WTC11 (cell line): ENCODE results near the gene ZNF814.

ENCODE experiments used
- CREM ChIP-seq: sonication (generic); formaldehyde crosslinking; IDR thresholded peaks from 2 replicates; pipeline ENCODE4 v1.8.1; 2022; ENCODE audit warnings: mild to moderate bottlenecking, missing genetic modification reagents, moderate library complexity
- FOXP1 ChIP-seq: sonication (generic); formaldehyde crosslinking; IDR thresholded peaks from 2 replicates; pipeline ENCODE4 v1.8.0; 2022; ENCODE audit warnings: missing genetic modification reagents, mild to moderate bottlenecking, moderate library complexity, borderline replicate concordance
- KAT7 ChIP-seq: sonication (generic); formaldehyde crosslinking; IDR thresholded peaks from 2 replicates; pipeline ENCODE4 v1.8.1; 2023; ENCODE audit warnings: missing genetic modification reagents, mild to moderate bottlenecking, borderline replicate concordance
- NFE2L1 ChIP-seq: sonication (generic); formaldehyde crosslinking; IDR thresholded peaks from 2 replicates; pipeline ENCODE4 v1.8.1; 2023; ENCODE audit warnings: missing genetic modification reagents
- RELA ChIP-seq: sonication (generic); formaldehyde crosslinking; IDR thresholded peaks from 2 replicates; pipeline ENCODE4 v1.8.1; 2022; ENCODE audit warnings: missing genetic modification reagents, mild to moderate bottlenecking, borderline replicate concordance
- ZNF232 ChIP-seq: sonication (generic); formaldehyde crosslinking; IDR thresholded peaks from 2 replicates; pipeline ENCODE4 v1.8.0; 2022; ENCODE audit warnings: mild to moderate bottlenecking, missing genetic modification reagents
- TF ChIP-seq, protein P1 (sequence below): fragments of 200-600 bp; IDR thresholded peaks from 2 replicates; pipeline ENCODE4 v1.8.0; 2022; ENCODE audit warnings: antibody characterized with exemption
- TF ChIP-seq, protein P2 (sequence below): sonication (generic); formaldehyde crosslinking; IDR thresholded peaks from 2 replicates; pipeline ENCODE4 v1.8.0; 2022; ENCODE audit warnings: mild to moderate bottlenecking, missing genetic modification reagents
- TF ChIP-seq, protein P3 (sequence below): sonication (generic); formaldehyde crosslinking; IDR thresholded peaks from 2 replicates; pipeline ENCODE4 v1.8.1; 2023; ENCODE audit warnings: mild to moderate bottlenecking, missing genetic modification reagents, moderate library complexity
- TF ChIP-seq, protein P4 (sequence below): sonication (generic); formaldehyde crosslinking; IDR thresholded peaks from 2 replicates; pipeline ENCODE4 v1.8.0; 2022; ENCODE audit warnings: missing genetic modification reagents

DNA sequence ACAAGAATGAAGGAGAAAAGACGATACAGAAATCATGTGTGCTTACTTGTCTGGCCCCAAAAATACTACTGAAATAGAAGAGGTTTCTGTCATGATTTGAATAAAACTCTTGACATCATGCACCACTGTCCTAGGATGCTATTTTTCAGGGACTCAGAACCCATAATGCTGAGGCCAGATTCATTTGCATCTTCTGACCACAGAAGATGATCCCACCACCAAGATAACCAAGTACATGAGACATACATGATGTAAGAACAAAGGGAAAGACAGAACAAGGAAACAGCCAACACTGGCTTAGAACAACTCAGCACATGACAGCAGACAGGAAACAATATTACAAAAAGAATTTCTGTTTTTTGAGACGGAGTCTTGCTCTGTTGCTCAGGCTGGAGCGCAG lies 76.6 kb downstream of the ZNF814 start:
- TF ChIP-seq, protein P1, sequence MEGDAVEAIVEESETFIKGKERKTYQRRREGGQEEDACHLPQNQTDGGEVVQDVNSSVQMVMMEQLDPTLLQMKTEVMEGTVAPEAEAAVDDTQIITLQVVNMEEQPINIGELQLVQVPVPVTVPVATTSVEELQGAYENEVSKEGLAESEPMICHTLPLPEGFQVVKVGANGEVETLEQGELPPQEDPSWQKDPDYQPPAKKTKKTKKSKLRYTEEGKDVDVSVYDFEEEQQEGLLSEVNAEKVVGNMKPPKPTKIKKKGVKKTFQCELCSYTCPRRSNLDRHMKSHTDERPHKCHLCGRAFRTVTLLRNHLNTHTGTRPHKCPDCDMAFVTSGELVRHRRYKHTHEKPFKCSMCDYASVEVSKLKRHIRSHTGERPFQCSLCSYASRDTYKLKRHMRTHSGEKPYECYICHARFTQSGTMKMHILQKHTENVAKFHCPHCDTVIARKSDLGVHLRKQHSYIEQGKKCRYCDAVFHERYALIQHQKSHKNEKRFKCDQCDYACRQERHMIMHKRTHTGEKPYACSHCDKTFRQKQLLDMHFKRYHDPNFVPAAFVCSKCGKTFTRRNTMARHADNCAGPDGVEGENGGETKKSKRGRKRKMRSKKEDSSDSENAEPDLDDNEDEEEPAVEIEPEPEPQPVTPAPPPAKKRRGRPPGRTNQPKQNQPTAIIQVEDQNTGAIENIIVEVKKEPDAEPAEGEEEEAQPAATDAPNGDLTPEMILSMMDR, result no peak
- TF ChIP-seq CREM (no peak), KAT7 (CRISPR knock-in tag) (no peak), RELA (CRISPR knock-in tag) (no peak), NFE2L1 (CRISPR knock-in tag) (no peak), FOXP1 (CRISPR knock-in tag) (no peak), ZNF232 (CRISPR knock-in tag) (no peak)
- TF ChIP-seq, protein P2, sequence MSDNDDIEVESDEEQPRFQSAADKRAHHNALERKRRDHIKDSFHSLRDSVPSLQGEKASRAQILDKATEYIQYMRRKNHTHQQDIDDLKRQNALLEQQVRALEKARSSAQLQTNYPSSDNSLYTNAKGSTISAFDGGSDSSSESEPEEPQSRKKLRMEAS, result no peak
- TF ChIP-seq, protein P3, sequence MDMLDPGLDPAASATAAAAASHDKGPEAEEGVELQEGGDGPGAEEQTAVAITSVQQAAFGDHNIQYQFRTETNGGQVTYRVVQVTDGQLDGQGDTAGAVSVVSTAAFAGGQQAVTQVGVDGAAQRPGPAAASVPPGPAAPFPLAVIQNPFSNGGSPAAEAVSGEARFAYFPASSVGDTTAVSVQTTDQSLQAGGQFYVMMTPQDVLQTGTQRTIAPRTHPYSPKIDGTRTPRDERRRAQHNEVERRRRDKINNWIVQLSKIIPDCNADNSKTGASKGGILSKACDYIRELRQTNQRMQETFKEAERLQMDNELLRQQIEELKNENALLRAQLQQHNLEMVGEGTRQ (CRISPR knock-in tag), result no peak
- TF ChIP-seq, protein P4, sequence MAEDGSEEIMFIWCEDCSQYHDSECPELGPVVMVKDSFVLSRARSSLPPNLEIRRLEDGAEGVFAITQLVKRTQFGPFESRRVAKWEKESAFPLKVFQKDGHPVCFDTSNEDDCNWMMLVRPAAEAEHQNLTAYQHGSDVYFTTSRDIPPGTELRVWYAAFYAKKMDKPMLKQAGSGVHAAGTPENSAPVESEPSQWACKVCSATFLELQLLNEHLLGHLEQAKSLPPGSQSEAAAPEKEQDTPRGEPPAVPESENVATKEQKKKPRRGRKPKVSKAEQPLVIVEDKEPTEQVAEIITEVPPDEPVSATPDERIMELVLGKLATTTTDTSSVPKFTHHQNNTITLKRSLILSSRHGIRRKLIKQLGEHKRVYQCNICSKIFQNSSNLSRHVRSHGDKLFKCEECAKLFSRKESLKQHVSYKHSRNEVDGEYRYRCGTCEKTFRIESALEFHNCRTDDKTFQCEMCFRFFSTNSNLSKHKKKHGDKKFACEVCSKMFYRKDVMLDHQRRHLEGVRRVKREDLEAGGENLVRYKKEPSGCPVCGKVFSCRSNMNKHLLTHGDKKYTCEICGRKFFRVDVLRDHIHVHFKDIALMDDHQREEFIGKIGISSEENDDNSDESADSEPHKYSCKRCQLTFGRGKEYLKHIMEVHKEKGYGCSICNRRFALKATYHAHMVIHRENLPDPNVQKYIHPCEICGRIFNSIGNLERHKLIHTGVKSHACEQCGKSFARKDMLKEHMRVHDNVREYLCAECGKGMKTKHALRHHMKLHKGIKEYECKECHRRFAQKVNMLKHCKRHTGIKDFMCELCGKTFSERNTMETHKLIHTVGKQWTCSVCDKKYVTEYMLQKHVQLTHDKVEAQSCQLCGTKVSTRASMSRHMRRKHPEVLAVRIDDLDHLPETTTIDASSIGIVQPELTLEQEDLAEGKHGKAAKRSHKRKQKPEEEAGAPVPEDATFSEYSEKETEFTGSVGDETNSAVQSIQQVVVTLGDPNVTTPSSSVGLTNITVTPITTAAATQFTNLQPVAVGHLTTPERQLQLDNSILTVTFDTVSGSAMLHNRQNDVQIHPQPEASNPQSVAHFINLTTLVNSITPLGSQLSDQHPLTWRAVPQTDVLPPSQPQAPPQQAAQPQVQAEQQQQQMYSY (CRISPR knock-in tag), result no peak
